H1 (cell line): Measurements from ENCODE around the gene SNTG2. TPM values are rescaled to one million over a fixed set of nuclear protein-coding genes. Genes with fewer than 3 reads are reported as not detected.

Source experiments
- CBX8 ChIP-seq: fragments of 300-800, 300-1000 bp; sonication (generic); IDR thresholded peaks from 2 replicates; pipeline ENCODE4 v1.7.1; 2016; ENCODE audit warnings: low read depth, low read length, borderline replicate concordance
- CHD1 ChIP-seq: IDR thresholded peaks from 2 replicates; pipeline ENCODE4 v1.6.1; 2012; ENCODE audit warnings: low read depth, low read length, improper control_type of control experiment
- CTBP2 ChIP-seq: IDR thresholded peaks from 2 replicates; pipeline ENCODE4 v1.7.0; 2011; ENCODE audit warnings: borderline replicate concordance, mild to moderate bottlenecking, moderate library complexity, mixed read lengths, low read length; ENCODE audit not compliant: insufficient read depth, insufficient read length
- EZH2 ChIP-seq: fragments of 200-600 bp; sonication (generic); IDR thresholded peaks from 2 replicates; pipeline ENCODE4 v1.7.1; 2012; ENCODE audit warnings: low read depth, mild to moderate bottlenecking, moderate library complexity, low read length, inconsistent platforms; ENCODE audit not compliant: severe bottlenecking
- HDAC2 ChIP-seq, 2 experiments: fragments of 300-600 bp in 1 of 2; sonication (generic) in 1 of 2; IDR thresholded peaks; 2 replicates each; pipeline ENCODE4 v1.6.1; 2011 to 2012; ENCODE audit warnings: low read depth in 2 of 2, low read length in 2 of 2, mild to moderate bottlenecking in 2 of 2, moderate library complexity in 2 of 2, borderline replicate concordance in 1 of 2, inconsistent platforms in 1 of 2
- SIX5 ChIP-seq: IDR thresholded peaks from 2 replicates; pipeline ENCODE4 v1.6.1; 2011; ENCODE audit warnings: mild to moderate bottlenecking, low read depth, low read length
- polyA plus RNA-seq, 7 experiments: library from polyadenylated mRNA; depleted of rRNA in 3 of 7; stranded (reverse) in 5 of 7; unstranded in 2 of 7; fragments of >200 nt in 5 of 7; fragments of 200-250 nt in 2 of 7; gene quantifications; 1 replicate in 5 of 7; 2 replicates in 1 of 7; 4 replicates in 1 of 7; pipeline versions ENCODE4 v1.2.1 to v1.2.3, GENCODE V29; 2011 to 2013; ENCODE audit warnings: missing spikeins in 2 of 7, mixed read lengths in 2 of 7
- total RNA-seq: library from RNA; stranded (reverse); fragmentation: NEBNext Ultra II Directional; extraction: Animal tissue kit (Norgen Biotek cat#: 25700); gene quantifications from 2 replicates; pipeline ENCODE4 v1.2.1, GENCODE V29; 2021
- TF ChIP-seq, protein P1 (sequence below): IDR thresholded peaks from 2 replicates; pipeline ENCODE4 v1.6.1; 2012; ENCODE audit warnings: inconsistent platforms
- TF ChIP-seq, protein P2 (sequence below): IDR thresholded peaks from 2 replicates; pipeline ENCODE4 v1.6.1; 2012; ENCODE audit warnings: inconsistent platforms

Gene SNTG2
- total and polyA plus RNA-seq, 2 of the 8 experiments (the other 6 are each of a cell fraction or from before 2014, with no cell fraction given) = 6.6 to 18.1 TPM

DNA sequence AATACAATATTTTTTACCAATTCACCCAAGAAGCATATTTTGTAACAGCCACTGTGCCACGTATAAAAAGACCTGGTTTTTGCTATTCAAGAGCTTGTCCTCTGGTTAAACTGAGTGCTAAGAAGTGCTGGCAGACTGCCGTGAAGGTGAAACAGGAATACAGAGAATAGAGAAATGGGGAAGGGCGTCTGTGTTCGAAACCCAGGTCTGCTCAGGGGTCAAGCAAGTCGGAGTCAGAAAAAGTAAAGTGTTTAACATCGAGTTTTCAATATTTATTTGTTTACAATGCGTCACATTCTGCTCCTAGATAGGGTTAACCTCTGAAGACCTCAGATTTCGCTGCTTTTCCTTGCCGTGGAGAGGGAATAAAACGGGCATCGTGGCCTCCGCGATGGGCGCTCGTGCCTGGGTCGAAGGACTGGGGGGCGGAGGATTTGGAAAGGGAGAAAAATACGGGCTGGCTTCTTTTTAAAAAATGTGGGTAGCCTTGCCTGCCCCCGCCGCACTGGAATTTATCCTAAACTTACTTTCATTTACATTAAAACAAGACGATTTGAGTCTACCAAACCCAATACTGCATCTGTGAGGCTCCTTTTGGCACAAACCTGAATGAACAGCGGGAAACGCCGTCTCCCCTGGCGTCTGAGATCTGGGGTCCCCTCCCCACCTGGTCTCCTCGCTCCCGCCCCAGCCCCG is 1.1 kb upstream of the SNTG2 start (continued):
- TF ChIP-seq CTBP2 = no peak
- TF ChIP-seq, protein P1, sequence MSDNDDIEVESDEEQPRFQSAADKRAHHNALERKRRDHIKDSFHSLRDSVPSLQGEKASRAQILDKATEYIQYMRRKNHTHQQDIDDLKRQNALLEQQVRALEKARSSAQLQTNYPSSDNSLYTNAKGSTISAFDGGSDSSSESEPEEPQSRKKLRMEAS = peak; percentile 71
- peak in 1 of 2 experiments; percentile 60; a peak in 1 of 4 replicates for TF ChIP-seq HDAC2 (IDR thresholded peaks at IDR 0.05; ENCODE audit: borderline replicate concordance in 1 of 2, low read depth in 2 of 2, low read length in 2 of 2)
- no peak for TF ChIP-seq CBX8
- TF ChIP-seq EZH2 = peak; percentile 19
- TF ChIP-seq, protein P2, sequence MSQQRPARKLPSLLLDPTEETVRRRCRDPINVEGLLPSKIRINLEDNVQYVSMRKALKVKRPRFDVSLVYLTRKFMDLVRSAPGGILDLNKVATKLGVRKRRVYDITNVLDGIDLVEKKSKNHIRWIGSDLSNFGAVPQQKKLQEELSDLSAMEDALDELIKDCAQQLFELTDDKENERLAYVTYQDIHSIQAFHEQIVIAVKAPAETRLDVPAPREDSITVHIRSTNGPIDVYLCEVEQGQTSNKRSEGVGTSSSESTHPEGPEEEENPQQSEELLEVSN = peak; percentile 84
- no peak for TF ChIP-seq SIX5
- no peak for TF ChIP-seq CHD1
